Measurements from ENCODE around the gene PCDHB11. TPM values are rescaled to one million over a fixed set of nuclear protein-coding genes. Genes with fewer than 3 reads are reported as not detected.
"Not testable (repeated sequence)": the region's sequence is repeated elsewhere in the genome, so short reads cannot be mapped to it uniquely, and the experiment has no call there.

Gene PCDHB11
- polyA plus RNA-seq, 3 donors, result not detected

DNA sequence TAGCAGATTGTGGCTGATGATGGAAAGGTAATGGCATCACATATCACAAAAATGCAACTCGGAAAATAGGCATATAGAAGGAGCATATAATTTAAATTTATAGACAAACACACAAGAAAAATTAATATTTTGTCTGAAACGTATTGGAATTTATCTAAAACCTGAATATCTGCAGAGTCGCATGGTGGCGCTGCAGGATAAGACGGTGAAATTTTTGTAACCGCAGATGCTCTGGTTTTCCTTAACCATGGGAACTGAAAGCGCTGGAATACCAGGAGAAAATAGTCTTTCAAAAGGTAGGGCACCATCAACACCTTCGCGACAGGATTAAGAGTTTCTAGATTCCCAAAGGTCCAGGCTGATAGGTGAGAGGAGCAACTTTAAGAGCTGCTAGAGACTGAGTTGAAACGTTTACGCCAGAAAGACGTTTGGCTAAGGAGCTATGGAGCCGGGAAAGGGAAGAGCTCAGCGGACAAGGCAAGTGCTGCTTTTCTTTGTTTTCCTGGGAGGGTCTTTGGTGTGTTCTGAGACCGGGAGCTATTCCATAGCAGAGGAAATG is 34.8 kb downstream of the PCDHB11 start:
- H3K9ac ChIP-seq (ENCODE audit: insufficient read depth, low read length, poor library complexity, severe bottlenecking), result no peak overlapping the region
- H3K27me3 Mint-ChIP-seq (ENCODE audit: low read depth in 3 of 3), result peaks cover 16 to 25% (median 22%) of the 10 kb centered on the region in 3 donors
- intact Hi-C loops (cut with micrococcal nuclease), result no loop called here

DNA sequence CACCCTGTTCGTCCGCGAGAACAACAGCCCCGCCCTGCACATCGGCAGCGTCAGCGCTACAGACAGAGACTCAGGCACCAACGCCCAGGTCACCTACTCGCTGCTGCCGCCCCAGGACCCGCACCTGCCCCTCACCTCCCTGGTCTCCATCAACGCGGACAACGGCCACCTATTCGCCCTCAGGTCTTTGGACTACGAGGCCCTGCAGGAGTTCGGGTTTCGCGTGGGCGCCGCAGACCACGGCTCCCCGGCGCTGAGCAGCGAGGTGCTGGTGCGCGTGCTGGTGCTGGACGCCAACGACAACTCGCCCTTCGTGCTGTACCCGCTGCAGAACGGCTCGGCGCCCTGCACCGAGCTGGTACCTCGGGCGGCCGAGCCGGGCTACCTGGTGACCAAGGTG is 36.5 kb downstream of the PCDHB11 start:
- peaks cover 8 to 34% of the 10 kb centered on the region in 2 donors for H3K27me3 ChIP-seq (ENCODE audit: control insufficient read depth in 2 of 2, insufficient read depth in 2 of 2, low read length in 2 of 2)
- peak overlapping the region in 1 of 2 donors; percentile 46 for H3K4me3 Mint-ChIP-seq
- H3K36me3 Mint-ChIP-seq; H3K4me2 ChIP-seq (replicated peaks; ENCODE audit: extremely low read depth, low read length, poor library complexity, severe bottlenecking); H3K4me1 ChIP-seq (ENCODE audit: control insufficient read depth in 1 of 2, insufficient read depth in 2 of 2, low read length in 2 of 2); H3K36me3 ChIP-seq (replicated peaks in 1 of 2; ENCODE audit: control insufficient read depth in 1 of 2, insufficient read depth in 2 of 2, low read length in 2 of 2); H3K27ac ChIP-seq (ENCODE audit: low read depth in 1 of 2, low read length in 2 of 2); H3K79me2 ChIP-seq (ENCODE audit: insufficient read depth, low read length); H4K20me1 ChIP-seq (ENCODE audit: insufficient read depth, low read length); intact Hi-C loops (cut with micrococcal nuclease); H2AFZ ChIP-seq (ENCODE audit: insufficient read depth, low read depth, low read length, poor library complexity, severe bottlenecking); H3K4me1 Mint-ChIP-seq; H3K27ac Mint-ChIP-seq; H3K9ac ChIP-seq (ENCODE audit: insufficient read depth, low read length, poor library complexity, severe bottlenecking); H3K4me3 ChIP-seq (replicated peaks in 1 of 3; ENCODE audit: low read depth in 2 of 3, low read length in 3 of 3); DNase-seq: not testable (repeated sequence)
- H3K9me3 Mint-ChIP-seq, result peaks cover 27 to 75% (median 54%) of the 10 kb centered on the region in 7 donors
- peaks cover 16 to 25% (median 24%) of the 10 kb centered on the region in 3 donors for H3K27me3 Mint-ChIP-seq (ENCODE audit: low read depth in 3 of 3)
- WGBS (ENCODE audit: insufficient coverage), result 34% methylated on average over 37 of the region's 40 CpGs
- H3K9me3 ChIP-seq (replicated peaks in 1 of 2; ENCODE audit: control insufficient read depth in 1 of 2, insufficient read depth in 1 of 2, low read length in 2 of 2), result peaks cover 44 to 70% of the 10 kb centered on the region in 2 donors

More for the DNA sequence above, 34.8 kb downstream of the PCDHB11 start:
- Histone ChIP-seq H3K27me3 (ENCODE audit: control insufficient read depth in 2 of 2, insufficient read depth in 2 of 2, low read length in 2 of 2) (peaks cover 5 to 24% of the 10 kb centered on the region in 2 donors), H3K4me2 (replicated peaks; ENCODE audit: extremely low read depth, low read length, poor library complexity, severe bottlenecking) (no peak overlapping the region), H3K27ac (ENCODE audit: low read depth in 1 of 2, low read length in 2 of 2) (no peak overlapping the region), H3K4me3 (replicated peaks in 1 of 3; ENCODE audit: low read depth in 2 of 3, low read length in 3 of 3) (no peak overlapping the region), H4K20me1 (ENCODE audit: insufficient read depth, low read length) (no peaks in the 10 kb centered on the region), H2AFZ (ENCODE audit: insufficient read depth, low read depth, low read length, poor library complexity, severe bottlenecking) (no peak overlapping the region), H3K79me2 (ENCODE audit: insufficient read depth, low read length) (no peaks in the 10 kb centered on the region), H3K9me3 (replicated peaks in 1 of 2; ENCODE audit: control insufficient read depth in 1 of 2, insufficient read depth in 1 of 2, low read length in 2 of 2) (peaks cover 33 to 53% of the 10 kb centered on the region in 2 donors), H3K4me1 (ENCODE audit: control insufficient read depth in 1 of 2, insufficient read depth in 2 of 2, low read length in 2 of 2) (no peaks in the 10 kb centered on the region), H3K36me3 (replicated peaks in 1 of 2; ENCODE audit: control insufficient read depth in 1 of 2, insufficient read depth in 2 of 2, low read length in 2 of 2) (no peaks in the 10 kb centered on the region)
- TF ChIP-seq, protein P1, sequence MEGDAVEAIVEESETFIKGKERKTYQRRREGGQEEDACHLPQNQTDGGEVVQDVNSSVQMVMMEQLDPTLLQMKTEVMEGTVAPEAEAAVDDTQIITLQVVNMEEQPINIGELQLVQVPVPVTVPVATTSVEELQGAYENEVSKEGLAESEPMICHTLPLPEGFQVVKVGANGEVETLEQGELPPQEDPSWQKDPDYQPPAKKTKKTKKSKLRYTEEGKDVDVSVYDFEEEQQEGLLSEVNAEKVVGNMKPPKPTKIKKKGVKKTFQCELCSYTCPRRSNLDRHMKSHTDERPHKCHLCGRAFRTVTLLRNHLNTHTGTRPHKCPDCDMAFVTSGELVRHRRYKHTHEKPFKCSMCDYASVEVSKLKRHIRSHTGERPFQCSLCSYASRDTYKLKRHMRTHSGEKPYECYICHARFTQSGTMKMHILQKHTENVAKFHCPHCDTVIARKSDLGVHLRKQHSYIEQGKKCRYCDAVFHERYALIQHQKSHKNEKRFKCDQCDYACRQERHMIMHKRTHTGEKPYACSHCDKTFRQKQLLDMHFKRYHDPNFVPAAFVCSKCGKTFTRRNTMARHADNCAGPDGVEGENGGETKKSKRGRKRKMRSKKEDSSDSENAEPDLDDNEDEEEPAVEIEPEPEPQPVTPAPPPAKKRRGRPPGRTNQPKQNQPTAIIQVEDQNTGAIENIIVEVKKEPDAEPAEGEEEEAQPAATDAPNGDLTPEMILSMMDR (IDR thresholded peaks at IDR 0.05), result no peak
- Mint-ChIP-seq H3K4me3 (peak overlapping the region in 1 of 2 donors; percentile 62), H3K36me3 (peaks cover 3% of the 10 kb centered on the region in 2 donors), H3K9me3 (peaks cover 26 to 61% (median 45%) of the 10 kb centered on the region in 7 donors), H3K4me1 (no peaks in the 10 kb centered on the region), H3K27ac (peak overlapping the region in 1 of 7 donors; percentile 20)
- WGBS (ENCODE audit: insufficient coverage), result 7% methylated on average over 12 of the region's 15 CpGs
- DNase-seq, result no peak
